ENCODE results near the gene HEXB. TPM values are rescaled to one million over a fixed set of nuclear protein-coding genes. Genes with fewer than 3 reads are reported as not detected.
"Not testable (repeated sequence)": the region's sequence is repeated elsewhere in the genome, so short reads cannot be mapped to it uniquely, and the experiment has no call there.

Gene HEXB
- total and polyA plus RNA-seq, 5 donors: 63.0 to 84.3 (median 80.6) TPM

GRCh38 chr5:74673011-74673790 is 11.8 kb upstream of the HEXB start:
- H3K27me3 ChIP-seq (ENCODE audit: control insufficient read depth, insufficient read depth): no peaks in the 10 kb centered on the region
- no peaks in the 10 kb centered on the region for H3K9me3 ChIP-seq (ENCODE audit: control insufficient read depth, low read length)
- intact Hi-C loops (cut with DNase I): loop anchor here in 2 of 4 donors (5.0 kb wide), 1 partner anchor 244 kb away; no protein-coding TSS in a partner anchor
- 42% methylated on average over 6 of the region's 6 CpGs for WGBS
- ATAC-seq (peak; percentile 63 to 80), DNase-seq (peak in 1 of 3 donors; percentile 30)
- H3K27ac ChIP-seq (ENCODE audit: low read length): peak overlapping the region; percentile 36
- peak overlapping the region; percentile 37 for H3K4me3 ChIP-seq (ENCODE audit: low read length)
- peaks cover 3% of the 10 kb centered on the region for H3K4me1 ChIP-seq (ENCODE audit: control insufficient read depth, insufficient read depth, low read length)

- H3K27ac ChIP-seq (ENCODE audit: low read length); H3K4me1 ChIP-seq (ENCODE audit: control insufficient read depth, insufficient read depth, low read length); H3K27me3 ChIP-seq (ENCODE audit: control insufficient read depth, insufficient read depth); intact Hi-C loops (cut with DNase I); H3K4me3 ChIP-seq (ENCODE audit: low read length); ATAC-seq; DNase-seq; H3K9me3 ChIP-seq (ENCODE audit: control insufficient read depth, low read length): not testable (repeated sequence)
- 92% methylated on average over 6 of the region's 6 CpGs for WGBS
Measured at GRCh38 chr5:74676466-74676865, 8.6 kb upstream of the HEXB start.

- WGBS: 96% methylated on average over 3 of the region's 3 CpGs
- intact Hi-C loops (cut with DNase I); ATAC-seq: not testable (repeated sequence)
Measured at GRCh38 chr5:74678123-74678522, 6.9 kb upstream of the HEXB start.

GRCh38 chr5:74679300-74679699 is 5.7 kb upstream of the HEXB start:
- H3K27me3 ChIP-seq (ENCODE audit: control insufficient read depth, insufficient read depth); intact Hi-C loops (cut with DNase I); H3K4me3 ChIP-seq (ENCODE audit: low read length); H3K9me3 ChIP-seq (ENCODE audit: control insufficient read depth, low read length); DNase-seq; H3K4me1 ChIP-seq (ENCODE audit: control insufficient read depth, insufficient read depth, low read length); ATAC-seq; H3K27ac ChIP-seq (ENCODE audit: low read length): not testable (repeated sequence)
- 81% methylated on average over 3 of the region's 3 CpGs for WGBS

More at GRCh38 chr5:74678123-74678522, 6.9 kb upstream of the HEXB start:
- H3K4me3 ChIP-seq (ENCODE audit: low read length); H3K4me1 ChIP-seq (ENCODE audit: control insufficient read depth, insufficient read depth, low read length); DNase-seq; H3K27ac ChIP-seq (ENCODE audit: low read length); H3K9me3 ChIP-seq (ENCODE audit: control insufficient read depth, low read length); H3K27me3 ChIP-seq (ENCODE audit: control insufficient read depth, insufficient read depth): not testable (repeated sequence)

DNA sequence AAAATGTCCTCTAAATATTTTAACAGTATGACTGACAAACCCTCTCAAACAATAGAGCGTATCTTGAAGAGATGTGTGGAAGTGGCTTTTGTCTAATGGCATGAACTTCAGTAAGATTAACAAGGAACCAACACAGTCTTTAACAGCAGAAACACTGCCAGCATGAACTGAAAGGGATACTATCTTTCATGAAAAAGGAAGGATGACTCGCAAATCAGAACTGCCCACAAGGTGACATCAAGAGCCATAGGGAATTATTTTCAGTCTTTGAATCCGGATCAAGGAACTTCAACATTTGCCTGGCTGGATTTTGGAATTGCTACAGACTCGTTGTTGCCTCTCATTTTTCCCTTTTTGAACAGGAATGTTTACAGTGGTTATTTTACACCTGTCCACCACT is 5.1 kb upstream of the HEXB start:
- ATAC-seq (no peak), DNase-seq (no peak)
- no peak overlapping the region for H3K27ac ChIP-seq (ENCODE audit: low read length)
- 57% methylated on average over 4 of the region's 4 CpGs for WGBS
- H3K4me1 ChIP-seq (ENCODE audit: control insufficient read depth, insufficient read depth, low read length): no peaks in the 10 kb centered on the region
- intact Hi-C loops (cut with DNase I): no loop called here
- H3K9me3 ChIP-seq (ENCODE audit: control insufficient read depth, low read length): no peaks in the 10 kb centered on the region
- no peaks in the 10 kb centered on the region for H3K27me3 ChIP-seq (ENCODE audit: control insufficient read depth, insufficient read depth)
- no peak overlapping the region for H3K4me3 ChIP-seq (ENCODE audit: low read length)

DNA sequence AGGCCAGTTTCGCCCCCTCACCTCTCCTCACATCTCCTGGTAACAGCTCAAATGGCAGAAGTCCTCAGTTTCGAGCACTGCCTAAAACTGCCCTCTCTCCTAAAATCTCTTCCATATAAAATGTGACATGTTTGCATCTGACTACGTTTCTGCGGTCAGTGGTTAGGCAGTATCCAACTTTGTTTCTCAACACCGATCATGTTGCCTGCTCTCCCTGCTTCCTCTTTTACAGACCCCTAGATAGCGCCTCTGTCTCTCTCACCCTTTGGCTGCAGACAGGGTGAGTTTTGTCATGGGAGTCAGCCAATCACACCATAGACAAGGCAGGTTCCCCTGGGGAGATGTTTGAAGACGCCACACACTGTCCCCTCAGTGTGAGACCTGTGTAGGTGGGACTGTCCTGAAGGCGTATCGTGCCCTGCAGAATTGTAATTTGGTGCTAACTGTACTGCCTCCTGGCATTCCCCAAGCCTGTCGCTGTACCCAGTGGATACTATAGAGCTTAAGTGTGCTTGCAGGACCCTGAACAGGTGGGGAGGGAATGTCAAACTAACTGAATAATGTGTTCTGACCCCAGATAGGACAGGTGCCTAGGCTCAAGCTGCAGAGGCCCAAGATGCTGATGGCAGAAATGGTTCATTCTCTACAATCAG is 1.1 kb downstream of the HEXB start:
- H3K27ac ChIP-seq (ENCODE audit: low read length): peak overlapping the region; percentile 69
- ATAC-seq: peak; percentile 19 to 26
- H3K4me3 ChIP-seq (ENCODE audit: low read length): peak overlapping the region; percentile 54

DNA sequence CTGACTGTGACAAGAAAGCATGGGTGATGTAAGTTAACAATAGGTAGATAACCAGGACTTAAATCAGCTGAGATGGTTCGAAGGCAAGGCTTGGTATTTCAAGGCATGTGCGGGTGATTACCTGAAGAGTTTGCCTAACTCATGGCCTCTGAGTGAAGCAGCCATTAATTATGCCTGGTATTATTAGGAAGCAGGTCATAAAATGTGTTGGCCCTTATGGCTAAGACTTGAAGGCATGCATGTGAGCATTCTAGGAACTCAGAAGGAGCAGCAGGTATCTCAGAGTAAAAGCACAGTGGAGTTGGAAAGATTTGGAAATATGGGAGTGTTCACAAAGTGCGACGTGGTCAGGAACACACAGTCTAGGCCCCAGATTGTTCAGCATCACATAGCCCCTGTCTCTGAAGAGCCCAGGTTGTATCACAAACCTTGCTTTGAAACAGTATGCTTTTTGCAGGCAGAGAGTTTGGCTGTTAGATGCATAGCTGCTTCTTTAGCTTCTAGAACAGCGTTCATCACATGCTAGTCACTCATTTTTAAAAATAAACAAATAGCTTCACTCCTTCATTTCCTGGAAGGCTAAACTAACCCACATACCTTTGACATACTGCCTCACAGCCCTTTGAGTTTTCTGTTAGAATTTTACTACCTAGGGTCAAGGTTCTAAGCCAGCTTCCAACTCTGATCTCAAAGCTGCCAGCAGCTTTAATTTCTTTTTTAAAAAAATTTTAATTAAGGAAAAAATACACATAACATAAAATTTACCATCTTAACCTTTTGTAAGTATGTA is 2.1 kb downstream of the HEXB start:
- intact Hi-C loops (cut with DNase I): no loop called here
- Histone ChIP-seq H3K4me1 (ENCODE audit: control insufficient read depth, insufficient read depth, low read length) (peaks cover 9% of the 10 kb centered on the region), H3K27me3 (ENCODE audit: control insufficient read depth, insufficient read depth) (no peaks in the 10 kb centered on the region), H3K4me3 (ENCODE audit: low read length) (no peak overlapping the region), H3K9me3 (ENCODE audit: control insufficient read depth, low read length) (no peaks in the 10 kb centered on the region), H3K27ac (ENCODE audit: low read length) (no peak overlapping the region)
- no peak for DNase-seq
- WGBS: 87% methylated on average over 5 of the region's 5 CpGs
- no peak for ATAC-seq

More for the DNA sequence above, 1.1 kb downstream of the HEXB start:
- 47% methylated on average over 10 of the region's 10 CpGs for WGBS
- no peaks in the 10 kb centered on the region for H3K27me3 ChIP-seq (ENCODE audit: control insufficient read depth, insufficient read depth)
- DNase-seq: no peak
- H3K9me3 ChIP-seq (ENCODE audit: control insufficient read depth, low read length): no peaks in the 10 kb centered on the region
- peaks cover 9% of the 10 kb centered on the region for H3K4me1 ChIP-seq (ENCODE audit: control insufficient read depth, insufficient read depth, low read length)
- intact Hi-C loops (cut with DNase I): no loop called here

DNA sequence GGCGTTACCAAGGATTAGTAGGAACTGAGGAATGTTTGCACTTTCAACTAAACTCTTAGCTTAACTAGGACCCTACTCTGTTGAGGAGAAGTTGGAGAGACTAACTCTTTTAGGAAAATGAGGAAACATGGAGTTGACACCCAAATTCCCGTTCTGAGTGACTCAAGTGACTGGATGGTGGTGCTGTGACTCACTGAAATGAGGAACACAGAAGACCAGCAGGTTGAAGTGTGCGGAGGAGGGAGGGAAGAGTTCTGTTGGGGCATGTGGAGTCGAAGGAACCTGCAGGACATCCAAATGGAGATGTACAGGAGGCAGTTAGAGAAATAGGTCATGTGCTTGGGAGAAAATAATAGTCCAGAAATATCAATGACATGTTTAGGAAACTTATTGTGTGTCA is 8.2 kb downstream of the HEXB start:
- intact Hi-C loops (cut with DNase I): no loop called here
- 89% methylated on average over 4 of the region's 4 CpGs for WGBS
- Histone ChIP-seq H3K9me3 (ENCODE audit: control insufficient read depth, low read length) (no peaks in the 10 kb centered on the region), H3K27me3 (ENCODE audit: control insufficient read depth, insufficient read depth) (no peaks in the 10 kb centered on the region), H3K4me3 (ENCODE audit: low read length) (no peak overlapping the region), H3K4me1 (ENCODE audit: control insufficient read depth, insufficient read depth, low read length) (no peaks in the 10 kb centered on the region), H3K27ac (ENCODE audit: low read length) (no peak overlapping the region)
- no peak for DNase-seq
- ATAC-seq: no peak

- no peak overlapping the region for H3K27ac ChIP-seq (ENCODE audit: low read length)
- H3K9me3 ChIP-seq (ENCODE audit: control insufficient read depth, low read length): no peaks in the 10 kb centered on the region
- H3K4me1 ChIP-seq (ENCODE audit: control insufficient read depth, insufficient read depth, low read length): no peaks in the 10 kb centered on the region
- no peaks in the 10 kb centered on the region for H3K27me3 ChIP-seq (ENCODE audit: control insufficient read depth, insufficient read depth)
- ATAC-seq (no peak), DNase-seq (no peak)
- WGBS: 79% methylated on average over 1 of the region's 1 CpG
- no peak overlapping the region for H3K4me3 ChIP-seq (ENCODE audit: low read length)
- intact Hi-C loops (cut with DNase I): no loop called here
Measured at GRCh38 chr5:74717596-74717995, 32.6 kb downstream of the HEXB start.

- DNase-seq (no peak), ATAC-seq (no peak)
- H3K27me3 ChIP-seq (ENCODE audit: control insufficient read depth, insufficient read depth): no peaks in the 10 kb centered on the region
- H3K4me1 ChIP-seq (ENCODE audit: control insufficient read depth, insufficient read depth, low read length): no peaks in the 10 kb centered on the region
- no peaks in the 10 kb centered on the region for H3K9me3 ChIP-seq (ENCODE audit: control insufficient read depth, low read length)
- 60% methylated on average over 1 of the region's 1 CpG for WGBS
- no peak overlapping the region for H3K27ac ChIP-seq (ENCODE audit: low read length)
- intact Hi-C loops (cut with DNase I): no loop called here
- H3K4me3 ChIP-seq (ENCODE audit: low read length): no peak overlapping the region
Measured at GRCh38 chr5:74722271-74722670, 37.2 kb downstream of the HEXB start.

GRCh38 chr5:74725331-74725730 is 40.3 kb downstream of the HEXB start:
- Histone ChIP-seq H3K9me3 (ENCODE audit: control insufficient read depth, low read length) (no peaks in the 10 kb centered on the region), H3K4me1 (ENCODE audit: control insufficient read depth, insufficient read depth, low read length) (no peaks in the 10 kb centered on the region), H3K27ac (ENCODE audit: low read length) (no peak overlapping the region), H3K4me3 (ENCODE audit: low read length) (no peak overlapping the region), H3K27me3 (ENCODE audit: control insufficient read depth, insufficient read depth) (no peaks in the 10 kb centered on the region)
- DNase-seq (no peak), ATAC-seq (no peak)
- intact Hi-C loops (cut with DNase I): no loop called here
- 93% methylated on average over 1 of the region's 1 CpG for WGBS
